AG10803 (cell line): ENCODE data around the gene PGA5.
"Not testable (repeated sequence)": the region's sequence is repeated elsewhere in the genome, so short reads cannot be mapped to it uniquely, and the experiment has no call there.

Experiments used
- DNase-seq: peaks from one replicate; pipeline ENCODE4 v3.0.0; 2010; ENCODE audit warnings: low read depth
- H3K4me3 ChIP-seq: 2 replicates; pipeline ENCODE4 v1.5.1; 2011; ENCODE audit warnings: mild to moderate bottlenecking, low read length, control low read depth
- TF ChIP-seq, protein P1 (sequence below): conservative IDR thresholded peaks from 2 replicates; pipeline ENCODE4 v1.5.1; 2011; ENCODE audit warnings: mild to moderate bottlenecking, low read length, control low read depth, inconsistent platforms

PGA5 gene

DNA sequence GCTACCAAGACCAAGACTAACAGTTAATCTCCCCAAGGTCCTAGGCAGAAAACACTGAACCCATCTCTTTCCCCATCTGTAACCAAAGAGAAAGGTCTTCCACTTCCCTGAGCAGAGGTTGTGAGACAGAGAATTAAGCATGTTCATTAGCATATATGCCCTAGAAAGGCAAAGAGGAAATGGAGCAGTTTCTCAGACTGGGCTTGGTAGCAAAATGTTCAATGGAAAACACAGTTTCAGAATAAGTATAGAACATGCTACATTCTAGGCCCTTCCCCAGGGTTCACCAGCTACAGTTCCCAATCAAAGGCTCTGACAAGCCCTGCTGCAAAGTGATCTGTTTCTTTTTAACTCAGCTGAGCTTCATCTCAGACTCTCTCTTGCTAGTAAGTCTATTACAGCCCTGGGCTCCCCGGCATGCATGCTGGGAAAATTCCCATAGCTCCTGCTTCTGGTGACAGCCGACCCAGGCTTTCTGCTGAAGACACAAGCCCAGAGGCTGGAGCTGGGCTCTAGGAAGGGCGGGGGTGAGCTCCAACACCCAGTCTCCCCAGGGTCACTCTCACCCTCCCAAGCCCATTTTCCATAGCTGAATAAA lies 8.3 kb upstream of the PGA5 start:
- not testable (repeated sequence) for DNase-seq, H3K4me3 ChIP-seq

DNA sequence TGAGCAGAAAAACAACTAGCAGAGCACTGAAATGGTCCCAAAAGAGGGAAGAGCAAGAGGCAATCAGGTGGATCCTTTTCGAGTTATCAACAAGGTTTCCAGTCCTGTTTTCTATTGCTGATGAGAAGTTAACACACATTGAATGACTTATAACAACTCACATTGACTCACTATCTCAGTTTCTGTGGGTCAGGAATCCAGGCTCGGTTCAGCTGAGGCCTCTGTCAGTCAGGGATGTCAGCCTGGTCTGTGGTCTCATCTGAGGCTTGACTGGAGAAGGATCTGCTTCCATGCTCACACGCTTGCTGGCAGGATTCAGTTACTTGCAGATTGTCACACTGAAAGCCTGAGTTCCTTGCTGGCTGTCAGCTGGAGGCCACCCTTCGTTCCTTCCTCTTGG lies 3.8 kb upstream of the PGA5 start:
- DNase-seq, H3K4me3 ChIP-seq: not testable (repeated sequence)

DNA sequence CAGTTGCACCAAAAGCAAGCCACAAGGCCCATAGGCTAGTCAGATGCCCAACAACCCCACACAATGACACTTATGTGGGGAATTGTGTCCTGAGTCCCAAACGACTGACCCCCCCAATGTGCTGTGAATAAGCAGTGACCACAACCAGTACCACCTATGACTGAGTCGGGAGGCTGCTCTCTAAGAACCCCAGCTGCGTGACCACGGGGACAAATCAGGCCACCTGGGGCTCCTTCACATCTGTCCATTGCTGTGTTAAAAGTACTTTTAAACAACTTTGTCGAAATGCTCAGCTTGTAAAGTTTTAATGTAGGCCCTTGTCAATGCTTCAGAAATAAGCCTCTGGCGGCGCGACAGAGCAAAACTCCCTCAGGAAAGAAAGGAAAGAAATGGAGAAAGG lies 687 bp upstream of the PGA5 start:
- DNase-seq, H3K4me3 ChIP-seq: not testable (repeated sequence)

DNA sequence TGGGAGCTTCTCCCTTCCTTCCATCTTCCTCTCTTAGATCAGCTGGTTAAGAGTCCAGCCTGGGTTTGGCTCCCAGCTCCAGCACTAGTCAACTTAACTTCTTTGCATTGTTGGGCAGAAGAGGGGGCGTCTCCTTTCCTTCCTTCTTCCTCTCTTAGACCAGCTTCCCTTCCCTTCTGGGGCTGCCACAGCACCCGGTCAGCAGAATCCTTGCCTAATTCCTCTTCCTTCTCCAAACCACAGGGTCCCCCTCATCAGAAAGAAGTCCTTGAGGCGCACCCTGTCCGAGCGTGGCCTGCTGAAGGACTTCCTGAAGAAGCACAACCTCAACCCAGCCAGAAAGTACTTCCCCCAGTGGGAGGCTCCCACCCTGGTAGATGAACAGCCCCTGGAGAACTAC lies 551 bp downstream of the PGA5 start:
- not testable (repeated sequence) for H3K4me3 ChIP-seq, DNase-seq

DNA sequence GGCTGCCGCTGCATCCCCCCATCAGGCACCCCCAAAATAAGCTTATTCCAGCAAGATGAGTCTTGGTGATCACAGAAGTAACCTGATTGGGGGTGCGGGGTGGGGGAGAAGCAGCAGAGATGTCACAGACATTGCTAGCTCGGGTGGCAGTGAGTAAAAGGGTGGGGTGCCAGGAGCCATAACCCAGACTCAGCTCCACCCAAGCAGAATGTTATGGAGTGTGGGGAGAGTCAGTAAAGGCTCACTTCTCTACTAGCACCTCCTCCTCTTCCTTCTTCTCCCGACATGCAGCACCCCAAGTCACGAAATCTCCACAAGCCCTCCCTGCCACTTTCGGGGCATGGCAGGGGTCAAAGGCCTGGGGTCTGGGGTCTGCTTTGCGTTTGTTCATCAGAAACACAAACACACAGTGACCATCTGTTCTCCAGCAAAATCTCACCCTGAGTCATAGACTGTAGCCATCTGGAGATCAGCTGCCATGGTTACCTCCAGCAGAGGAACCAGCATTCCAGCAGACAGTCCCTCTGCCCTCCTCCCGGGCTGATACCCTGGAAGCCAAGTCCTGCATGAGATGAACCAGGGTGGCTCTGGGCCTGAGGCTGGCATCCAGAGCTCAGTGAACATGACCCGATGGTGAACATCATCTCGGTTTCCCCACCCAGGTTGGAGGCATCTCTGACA lies 4.4 kb downstream of the PGA5 start:
- not testable (repeated sequence) for DNase-seq

DNA sequence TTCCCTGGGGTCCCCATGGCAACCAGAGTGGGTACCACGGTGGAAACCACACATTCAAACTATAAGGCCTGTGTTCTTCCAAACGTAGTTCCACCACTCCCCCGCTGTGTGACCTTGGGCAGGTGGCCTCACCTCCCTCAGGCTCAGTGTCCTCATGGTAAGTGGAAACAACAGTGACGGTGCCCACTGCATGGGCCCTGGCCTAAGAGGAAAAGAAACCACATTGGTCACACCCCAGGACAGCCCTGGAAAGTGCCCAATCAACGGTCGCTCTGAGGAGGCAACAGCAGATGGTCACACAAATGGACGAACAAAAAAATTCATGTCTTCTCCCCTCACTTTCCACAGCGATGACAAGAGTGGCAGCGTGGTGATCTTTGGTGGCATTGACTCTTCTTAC lies 7.1 kb downstream of the PGA5 start:
- DNase-seq, H3K4me3 ChIP-seq: not testable (repeated sequence)

More for the DNA sequence above, 4.4 kb downstream of the PGA5 start:
- H3K4me3 ChIP-seq: not testable (repeated sequence)

DNA sequence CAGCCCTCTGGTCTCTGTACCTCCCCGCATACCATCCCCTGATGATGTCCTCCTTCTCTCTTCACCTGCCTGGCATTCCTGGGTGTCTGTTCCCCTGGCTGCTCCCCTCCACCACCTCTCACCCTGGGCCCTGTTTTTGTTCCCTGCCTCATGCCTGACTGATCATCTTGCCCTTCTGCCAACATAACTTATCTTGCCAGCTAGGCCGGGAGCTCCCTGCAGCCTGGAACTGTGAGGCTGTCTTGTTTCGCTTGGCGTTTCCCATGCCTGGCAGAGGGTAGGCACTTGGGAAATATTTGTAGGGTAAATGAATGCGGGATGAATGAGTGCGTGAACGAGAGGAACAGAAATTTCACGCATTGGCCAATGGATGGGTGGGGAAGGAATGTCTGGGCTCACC lies 8.2 kb downstream of the PGA5 start:
- H3K4me3 ChIP-seq, DNase-seq: not testable (repeated sequence)

DNA sequence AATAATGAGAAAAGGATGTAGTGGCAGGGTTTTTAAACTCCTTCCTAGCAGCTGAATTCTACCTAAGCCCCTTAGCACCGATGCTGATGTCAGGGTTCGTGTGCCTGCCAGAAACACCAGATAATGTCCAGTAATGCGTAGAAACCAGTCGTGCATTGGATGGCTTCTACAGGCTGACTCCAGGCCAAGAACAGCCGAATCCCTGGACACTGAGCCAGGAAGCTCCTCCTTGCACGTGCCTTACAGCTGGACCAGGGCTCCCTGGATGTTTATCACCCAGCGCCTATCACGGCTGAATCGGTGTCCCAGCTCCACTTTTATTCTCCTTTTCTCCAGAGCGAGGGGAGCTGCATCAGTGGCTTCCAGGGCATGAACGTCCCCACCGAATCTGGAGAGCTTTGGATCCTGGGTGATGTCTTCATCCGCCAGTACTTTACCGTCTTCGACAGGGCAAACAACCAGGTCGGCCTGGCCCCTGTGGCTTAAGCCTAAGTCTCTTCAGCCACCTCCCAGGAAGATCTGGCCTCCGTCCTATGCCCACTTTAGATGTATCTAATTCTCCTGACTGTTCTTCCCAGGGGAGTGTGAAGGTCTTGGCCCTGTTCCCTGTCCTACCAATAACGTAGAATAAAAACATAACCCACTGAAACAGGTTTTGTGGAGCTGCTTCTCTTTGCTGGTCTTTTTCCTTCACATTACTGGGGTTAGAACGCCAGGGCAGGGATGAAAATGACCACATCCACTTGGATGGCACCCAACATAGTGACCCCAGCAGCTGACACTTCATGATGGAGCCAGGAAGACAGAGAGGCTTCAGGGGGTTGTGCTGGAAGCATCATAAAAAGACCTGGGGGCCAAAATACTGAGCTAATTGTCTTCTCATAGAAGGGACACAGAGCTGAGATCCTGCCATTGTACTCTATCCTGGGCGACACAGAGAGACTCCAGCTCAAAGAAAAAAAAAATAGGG lies 10.1 kb downstream of the PGA5 start:
- H3K4me3 ChIP-seq: not testable (repeated sequence)
- DNase-seq: peak; percentile 4

DNA sequence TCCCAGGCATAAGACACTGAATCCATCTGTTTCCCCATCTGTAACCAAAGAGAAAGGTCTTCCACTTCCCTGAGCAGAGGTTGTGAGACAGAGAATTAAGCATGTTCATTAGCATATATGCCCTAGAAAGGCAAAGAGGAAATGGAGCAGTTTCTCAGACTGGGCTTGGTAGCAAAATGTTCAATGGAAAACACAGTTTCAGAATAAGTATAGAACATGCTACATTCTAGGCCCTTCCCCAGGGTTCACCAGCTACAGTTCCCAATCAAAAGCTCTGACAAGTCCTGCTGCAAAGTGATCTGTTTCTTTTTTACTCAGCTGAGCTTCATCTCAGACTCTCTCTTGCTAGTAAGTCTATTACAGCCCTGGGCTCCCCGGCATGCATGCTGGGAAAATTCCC lies 11.4 kb downstream of the PGA5 start:
- not testable (repeated sequence) for H3K4me3 ChIP-seq, DNase-seq

DNA sequence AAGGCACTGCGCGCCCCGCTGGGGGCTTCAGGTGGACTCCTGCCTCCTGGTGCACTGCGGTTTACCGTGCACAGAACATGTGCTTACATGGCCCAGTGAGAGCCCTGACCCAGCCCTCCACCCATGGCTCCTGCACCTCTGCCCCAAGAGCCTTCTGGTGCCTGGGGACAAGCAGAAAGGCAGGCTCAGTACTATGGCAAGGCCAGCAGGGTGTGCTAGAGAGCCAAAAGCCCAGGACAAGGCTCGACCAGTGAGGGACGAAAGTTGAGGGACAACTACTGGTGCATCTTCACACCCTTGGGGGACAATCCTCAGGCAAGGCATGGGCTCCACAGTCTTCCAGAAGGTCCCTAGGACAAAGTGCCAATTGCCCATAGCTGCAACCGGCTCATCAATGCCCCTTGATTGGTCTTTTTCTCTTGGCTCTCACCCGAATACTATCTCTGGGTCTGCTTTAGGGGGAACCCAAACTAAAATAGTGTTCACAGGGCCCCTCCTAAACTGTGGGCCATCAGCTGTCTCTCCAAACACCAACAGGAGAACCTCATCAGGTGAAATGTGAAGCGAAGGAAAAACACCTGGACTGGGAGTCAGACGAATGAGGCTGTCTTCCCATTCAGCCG lies 13.5 kb downstream of the PGA5 start:
- DNase-seq: peak; percentile 58
- TF ChIP-seq, protein P1, sequence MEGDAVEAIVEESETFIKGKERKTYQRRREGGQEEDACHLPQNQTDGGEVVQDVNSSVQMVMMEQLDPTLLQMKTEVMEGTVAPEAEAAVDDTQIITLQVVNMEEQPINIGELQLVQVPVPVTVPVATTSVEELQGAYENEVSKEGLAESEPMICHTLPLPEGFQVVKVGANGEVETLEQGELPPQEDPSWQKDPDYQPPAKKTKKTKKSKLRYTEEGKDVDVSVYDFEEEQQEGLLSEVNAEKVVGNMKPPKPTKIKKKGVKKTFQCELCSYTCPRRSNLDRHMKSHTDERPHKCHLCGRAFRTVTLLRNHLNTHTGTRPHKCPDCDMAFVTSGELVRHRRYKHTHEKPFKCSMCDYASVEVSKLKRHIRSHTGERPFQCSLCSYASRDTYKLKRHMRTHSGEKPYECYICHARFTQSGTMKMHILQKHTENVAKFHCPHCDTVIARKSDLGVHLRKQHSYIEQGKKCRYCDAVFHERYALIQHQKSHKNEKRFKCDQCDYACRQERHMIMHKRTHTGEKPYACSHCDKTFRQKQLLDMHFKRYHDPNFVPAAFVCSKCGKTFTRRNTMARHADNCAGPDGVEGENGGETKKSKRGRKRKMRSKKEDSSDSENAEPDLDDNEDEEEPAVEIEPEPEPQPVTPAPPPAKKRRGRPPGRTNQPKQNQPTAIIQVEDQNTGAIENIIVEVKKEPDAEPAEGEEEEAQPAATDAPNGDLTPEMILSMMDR: peak; percentile 98
- no peak overlapping the region for H3K4me3 ChIP-seq

DNA sequence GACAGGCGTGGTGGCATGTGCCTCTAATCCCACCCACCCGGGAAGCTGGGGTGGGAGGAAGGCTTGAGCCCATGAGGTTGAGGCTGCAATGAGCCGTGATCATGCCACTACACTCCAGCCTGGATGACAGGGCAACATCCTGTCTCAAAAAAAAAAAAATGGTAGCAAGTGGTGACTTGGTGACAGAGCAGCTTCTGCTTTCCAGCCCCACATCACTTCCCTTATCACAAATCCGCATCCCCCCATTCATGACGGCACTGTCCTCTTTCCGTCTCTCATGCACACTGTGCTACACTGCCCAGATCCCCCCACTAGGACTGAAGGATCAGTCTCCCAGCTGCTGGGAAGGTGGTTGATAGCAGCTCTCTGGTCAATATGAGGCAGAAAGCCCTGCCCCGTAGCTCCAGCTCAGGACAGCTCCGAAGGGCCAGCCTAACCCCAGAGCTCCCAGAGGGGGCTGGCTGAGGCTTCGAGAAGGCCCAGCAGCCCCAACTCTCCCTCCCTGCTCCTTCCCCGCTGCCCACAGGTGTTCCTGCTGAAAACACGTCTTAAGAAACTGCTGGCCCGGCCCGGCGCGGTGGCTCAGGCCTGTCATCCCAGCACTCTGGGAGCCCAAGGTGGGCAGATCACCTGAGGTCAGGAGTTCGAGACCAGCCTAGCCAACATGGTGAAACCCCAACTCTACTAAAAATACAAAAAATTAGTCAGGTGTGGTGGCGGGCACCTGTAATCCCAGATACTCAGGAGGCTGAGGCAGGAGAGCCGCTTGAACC lies 15.9 kb downstream of the PGA5 start:
- no peak overlapping the region for H3K4me3 ChIP-seq
- TF ChIP-seq, protein P1: no peak
- no peak for DNase-seq
